Peyer's patch (tissue), 4 donors: Measurements from ENCODE around the gene LRBA.

Experiments used
- CTCF ChIP-seq, 6 experiments: fragments of 450-650 bp in 4 of 6; fragments of 200-600 bp in 2 of 6; sonication (generic) in 1 of 6; IDR thresholded peaks; one replicate each; pipeline ENCODE4 v1.5.1; 2017 to 2019; ENCODE audit warnings: antibody characterized with exemption in 6 of 6, mild to moderate bottlenecking in 3 of 6, moderate library complexity in 1 of 6
- POLR2A ChIP-seq, 2 donors: fragments of 450-650 bp; IDR thresholded peaks; one replicate each; pipeline ENCODE4 v1.5.1; 2017; ENCODE audit warnings: antibody characterized with exemption in 2 of 2, mild to moderate bottlenecking in 2 of 2, moderate library complexity in 2 of 2

DNA sequence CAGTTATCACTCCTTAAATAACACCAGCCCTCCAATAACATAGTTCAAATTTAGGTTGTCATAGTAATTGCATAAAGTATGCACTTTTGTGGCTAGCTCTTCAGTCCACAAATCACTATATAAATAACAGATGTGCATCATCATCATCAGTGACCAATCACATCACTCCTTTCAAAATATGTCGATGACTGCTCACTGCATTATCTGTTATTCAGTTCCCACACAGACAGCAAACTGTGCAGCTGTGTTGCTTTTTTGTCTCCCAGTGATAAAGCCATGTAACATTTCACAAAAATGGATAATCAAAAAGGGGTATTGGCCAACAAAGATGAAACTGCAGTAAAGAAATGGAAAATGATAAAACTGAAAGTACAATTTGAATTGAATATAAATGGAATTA is 731.4 kb downstream of the LRBA start:
- TF ChIP-seq CTCF (IDR thresholded peaks at IDR 0.05) (no peak), POLR2A (IDR thresholded peaks at IDR 0.05) (no peak)
